Esophagus squamous epithelium (tissue), 5 donors: ENCODE measurements around the gene SPPL2C. TPM values are rescaled to one million over a fixed set of nuclear protein-coding genes. Genes with fewer than 3 reads are reported as not detected.

Experiments used
- DNase-seq: peaks from one replicate; lab custom pipeline; 2025; lab: John Stamatoyannopoulos, UW
- H3K27ac ChIP-seq, 4 donors: fragments of 200-600 bp; sonication (generic); one replicate each; pipeline ENCODE4 v1.5.1; 2016 to 2019; ENCODE audit warnings: mild to moderate bottlenecking in 1 of 4
- H3K27me3 ChIP-seq, 4 donors: fragments of 200-600 bp; sonication (generic); 1 replicate in 3 of 4; 2 replicates in 1 of 4; pipeline versions ENCODE4 v1.5.1 to v1.6.0; 2017 to 2021; ENCODE audit warnings: antibody characterized with exemption in 1 of 4
- H3K36me3 ChIP-seq, 3 donors: fragments of 200-600 bp; sonication (generic); one replicate each; pipeline ENCODE4 v1.5.1; 2016 to 2019
- H3K4me1 ChIP-seq, 3 donors: fragments of 200-600 bp; sonication (generic); one replicate each; pipeline ENCODE4 v1.5.1; 2017 to 2019
- H3K4me3 ChIP-seq, 4 donors: fragments of 200-600 bp; sonication (generic); 1 replicate in 3 of 4; 2 replicates in 1 of 4; pipeline ENCODE4 v1.5.1; 2016 to 2019; ENCODE audit warnings: mild to moderate bottlenecking in 2 of 4, moderate library complexity in 1 of 4
- H3K9me3 ChIP-seq, 3 donors: fragments of 200-600 bp; sonication (generic); one replicate each; pipeline ENCODE4 v1.5.1; 2016 to 2019
- CTCF ChIP-seq, 6 experiments: fragments of 450-650 bp in 4 of 6; fragments of 200-600 bp in 2 of 6; sonication (generic) in 2 of 6; IDR thresholded peaks; one replicate each; pipeline ENCODE4 v1.5.1; 2016 to 2019; ENCODE audit warnings: antibody characterized with exemption in 6 of 6, mild to moderate bottlenecking in 4 of 6, moderate library complexity in 4 of 6
- POLR2A ChIP-seq, 4 donors: fragments of 450-650 bp; IDR thresholded peaks; one replicate each; pipeline ENCODE4 v1.6.1; 2017; ENCODE audit warnings: antibody characterized with exemption in 4 of 4, mild to moderate bottlenecking in 4 of 4, moderate library complexity in 3 of 4
- WGBS, 2 donors: methylation state at CpG; one replicate each; pipeline ENCODE4 v1.1.5; 2018; 5-methylcytosine and 5-hydroxymethylcytosine counted together
- intact Hi-C: fragments of 100-400 bp; cut with DNase I; formaldehyde crosslinking; loops from one replicate; pipeline ENCODE4 v1.15.0; 2022
- total RNA-seq, 4 donors: library from RNA; depleted of rRNA; stranded (reverse); fragments of >200 nt; gene quantifications; one replicate each; pipeline ENCODE4 v1.1.0, GENCODE V29; 2016
- donor health status: DM: yes; HTN: yes; CAD: no.

The SPPL2C gene
- total RNA-seq, 4 donors from 2014 or later = not detected

- H3K4me3 ChIP-seq = no peak overlapping the region
- no peaks in the 10 kb centered on the region for H3K36me3 ChIP-seq
- H3K27ac ChIP-seq = no peak overlapping the region
- H3K4me1 ChIP-seq = peaks cover 0 to 3% (median 0%) of the 10 kb centered on the region in 3 donors
- TF ChIP-seq POLR2A (IDR thresholded peaks at IDR 0.05) (no peak), CTCF (IDR thresholded peaks at IDR 0.05) (no peak)
- no peak for DNase-seq
- H3K27me3 ChIP-seq = peaks cover 0 to 53% (median 0%) of the 10 kb centered on the region in 4 donors
- H3K9me3 ChIP-seq = no peaks in the 10 kb centered on the region
- intact Hi-C loops = no loop called here
- 75 to 89% methylated on average over 6 of the region's 6 CpGs for WGBS, 2 donors
These were observed 6.3 kb downstream of the SPPL2C start for GRCh38 chr17:45851022-45851421.

GRCh38 chr17:45851464-45851863, 6.8 kb downstream of the SPPL2C start:
- no peak for DNase-seq
- no peak overlapping the region for H3K27ac ChIP-seq
- intact Hi-C loops = no loop called here

GRCh38 chr17:45851873-45852272, 7.2 kb downstream of the SPPL2C start:
- peaks cover 0 to 3% (median 0%) of the 10 kb centered on the region in 3 donors for H3K4me1 ChIP-seq
- 40 to 50% methylated on average over 1 of the region's 1 CpG for WGBS, 2 donors
- TF ChIP-seq POLR2A (IDR thresholded peaks at IDR 0.05) (no peak), CTCF (IDR thresholded peaks at IDR 0.05) (no peak)
- H3K4me3 ChIP-seq = no peak overlapping the region
- no peak overlapping the region for H3K27ac ChIP-seq
- DNase-seq = no peak
- intact Hi-C loops = no loop called here
- no peaks in the 10 kb centered on the region for H3K36me3 ChIP-seq
- no peaks in the 10 kb centered on the region for H3K9me3 ChIP-seq
- peaks cover 0 to 49% (median 0%) of the 10 kb centered on the region in 4 donors for H3K27me3 ChIP-seq

More at GRCh38 chr17:45851464-45851863, 6.8 kb downstream of the SPPL2C start:
- no peaks in the 10 kb centered on the region for H3K36me3 ChIP-seq
- peaks cover 0 to 49% (median 0%) of the 10 kb centered on the region in 4 donors for H3K27me3 ChIP-seq
- H3K9me3 ChIP-seq = no peaks in the 10 kb centered on the region
- peaks cover 0 to 3% (median 0%) of the 10 kb centered on the region in 3 donors for H3K4me1 ChIP-seq
- WGBS, 2 donors = 0 to 20% methylated on average over 1 to 2 of the region's 8 CpGs
- H3K4me3 ChIP-seq = no peak overlapping the region
- no peak for TF ChIP-seq POLR2A (IDR thresholded peaks at IDR 0.05)
- TF ChIP-seq CTCF (IDR thresholded peaks at IDR 0.05) = no peak

- Histone ChIP-seq H3K4me3 (no peak overlapping the region), H3K27ac (no peak overlapping the region), H3K4me1 (peaks cover 0 to 3% (median 0%) of the 10 kb centered on the region in 3 donors), H3K9me3 (no peaks in the 10 kb centered on the region), H3K27me3 (peaks cover 0 to 52% (median 0%) of the 10 kb centered on the region in 4 donors), H3K36me3 (no peaks in the 10 kb centered on the region)
- WGBS, 2 donors = 21 to 30% methylated on average over 9 to 12 of the region's 12 CpGs
- intact Hi-C loops = no loop called here
- no peak for DNase-seq
- TF ChIP-seq POLR2A (IDR thresholded peaks at IDR 0.05) = no peak
- TF ChIP-seq CTCF (IDR thresholded peaks at IDR 0.05) = peak; percentile 67 to 86 (median 80)
These were observed 8.0 kb downstream of the SPPL2C start for GRCh38 chr17:45852535-45853297.

- DNase-seq = no peak
- 51 to 71% methylated on average over 7 to 9 of the region's 9 CpGs for WGBS, 2 donors
- Histone ChIP-seq H3K27ac (no peak overlapping the region), H3K9me3 (no peaks in the 10 kb centered on the region), H3K4me1 (peaks cover 0 to 3% (median 0%) of the 10 kb centered on the region in 3 donors), H3K27me3 (peaks cover 0 to 67% (median 0%) of the 10 kb centered on the region in 4 donors), H3K36me3 (no peaks in the 10 kb centered on the region), H3K4me3 (no peak overlapping the region)
- intact Hi-C loops = no loop called here
- TF ChIP-seq POLR2A (IDR thresholded peaks at IDR 0.05) = no peak
- TF ChIP-seq CTCF (IDR thresholded peaks at IDR 0.05) = no peak
These were observed 9.5 kb downstream of the SPPL2C start for GRCh38 chr17:45854209-45854608.
